Measurements from ENCODE around the gene CEP41. TPM values are rescaled to one million over a fixed set of nuclear protein-coding genes. Genes with fewer than 3 reads are reported as not detected.

CEP41 gene
- total and polyA plus RNA-seq, 12 donors = 2.2 to 6.3 (median 4.7) TPM

- Histone ChIP-seq H3K4me3 (no peak overlapping the region), H3K9me3 (peaks cover 0 to under 1% (median 0%) of the 10 kb centered on the region in 11 donors), H3K36me3 (no peaks in the 10 kb centered on the region), H3K27me3 (no peaks in the 10 kb centered on the region), H3K27ac (no peak overlapping the region), H3K4me1 (peaks cover 0 to 12% (median 0%) of the 10 kb centered on the region in 9 donors)
- intact Hi-C loops (cut with DNase I) = no loop called here
- ATAC-seq = no peak
- TF ChIP-seq, protein P1, sequence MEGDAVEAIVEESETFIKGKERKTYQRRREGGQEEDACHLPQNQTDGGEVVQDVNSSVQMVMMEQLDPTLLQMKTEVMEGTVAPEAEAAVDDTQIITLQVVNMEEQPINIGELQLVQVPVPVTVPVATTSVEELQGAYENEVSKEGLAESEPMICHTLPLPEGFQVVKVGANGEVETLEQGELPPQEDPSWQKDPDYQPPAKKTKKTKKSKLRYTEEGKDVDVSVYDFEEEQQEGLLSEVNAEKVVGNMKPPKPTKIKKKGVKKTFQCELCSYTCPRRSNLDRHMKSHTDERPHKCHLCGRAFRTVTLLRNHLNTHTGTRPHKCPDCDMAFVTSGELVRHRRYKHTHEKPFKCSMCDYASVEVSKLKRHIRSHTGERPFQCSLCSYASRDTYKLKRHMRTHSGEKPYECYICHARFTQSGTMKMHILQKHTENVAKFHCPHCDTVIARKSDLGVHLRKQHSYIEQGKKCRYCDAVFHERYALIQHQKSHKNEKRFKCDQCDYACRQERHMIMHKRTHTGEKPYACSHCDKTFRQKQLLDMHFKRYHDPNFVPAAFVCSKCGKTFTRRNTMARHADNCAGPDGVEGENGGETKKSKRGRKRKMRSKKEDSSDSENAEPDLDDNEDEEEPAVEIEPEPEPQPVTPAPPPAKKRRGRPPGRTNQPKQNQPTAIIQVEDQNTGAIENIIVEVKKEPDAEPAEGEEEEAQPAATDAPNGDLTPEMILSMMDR (IDR thresholded peaks at IDR 0.05) = no peak
- no peak for DNase-seq
- WGBS, 2 donors = 90 to 95% methylated on average over 18 of the region's 18 CpGs
These were observed 57.4 kb downstream of the CEP41 start for GRCh38 chr7:130383187-130383980.

GRCh38 chr7:130381468-130382312 is 59.1 kb downstream of the CEP41 start:
- DNase-seq = peak in 1 of 2 donors; percentile 34
- H3K4me1 ChIP-seq = peaks cover 0 to 12% (median 0%) of the 10 kb centered on the region in 9 donors
- ATAC-seq = no peak
- intact Hi-C loops (cut with DNase I) = no loop called here
- no peaks in the 10 kb centered on the region for H3K36me3 ChIP-seq
- peaks cover 0 to 6% (median 0%) of the 10 kb centered on the region in 11 donors for H3K9me3 ChIP-seq
- no peak overlapping the region for H3K4me3 ChIP-seq
- H3K27me3 ChIP-seq = no peaks in the 10 kb centered on the region
- no peak overlapping the region for H3K27ac ChIP-seq
- 85 to 88% methylated on average over 41 of the region's 41 CpGs for WGBS, 2 donors
- TF ChIP-seq, protein P1 (IDR thresholded peaks at IDR 0.05) = peak in 3 of 9 donors; percentile 6 to 17 (median 11)

DNA sequence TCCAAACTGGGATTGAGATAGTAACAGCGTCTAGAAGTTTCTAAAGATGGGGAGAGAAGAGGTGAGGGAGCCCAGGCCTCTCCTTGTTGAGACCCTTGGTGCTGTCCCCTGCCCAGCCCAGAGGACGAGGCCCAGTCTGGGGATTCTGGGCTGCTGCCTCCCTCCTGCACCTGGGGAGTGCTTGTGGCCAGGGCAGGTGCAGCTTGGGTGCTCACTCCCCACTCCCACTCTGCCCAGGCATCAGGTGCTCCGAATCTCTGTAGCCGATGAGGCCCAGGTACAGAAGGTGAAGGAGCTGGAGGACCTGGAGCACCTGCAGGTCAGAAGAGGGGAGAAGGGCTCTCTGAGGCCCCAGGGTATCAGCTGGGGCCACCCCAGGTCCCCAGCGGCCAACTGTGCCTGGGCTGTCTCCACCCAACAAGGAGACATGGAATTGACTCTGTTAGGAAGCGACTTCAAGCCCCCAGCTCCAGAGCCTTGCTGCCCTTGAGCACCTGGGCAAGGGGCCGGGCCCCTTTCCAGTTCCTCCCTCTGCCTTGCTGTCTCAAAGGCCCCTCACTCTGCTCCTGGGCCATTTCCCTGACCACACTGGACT is 59.9 kb downstream of the CEP41 start:
- WGBS, 2 donors = 86 to 94% methylated on average over 7 of the region's 7 CpGs
- Histone ChIP-seq H3K27ac (no peak overlapping the region), H3K4me3 (no peak overlapping the region), H3K36me3 (no peaks in the 10 kb centered on the region), H3K9me3 (peaks cover 0 to 14% (median 0%) of the 10 kb centered on the region in 11 donors), H3K4me1 (peaks cover 0 to 12% (median 0%) of the 10 kb centered on the region in 9 donors), H3K27me3 (no peaks in the 10 kb centered on the region)
- intact Hi-C loops (cut with DNase I) = no loop called here
- TF ChIP-seq, protein P1 (IDR thresholded peaks at IDR 0.05) = no peak
- ATAC-seq (peak in 2 of 8 donors; percentile 7 to 11), DNase-seq (no peak)

Measured in heart right ventricle (tissue), 16 donors.